ENCODE results near the gene IRF2BP2.

Gene IRF2BP2

GRCh38 chr1:234634387-234634786, 24.4 kb upstream of the IRF2BP2 start:
- no peak overlapping the region for H3K9ac ChIP-seq (ENCODE audit: low read length)
- no peak for TF ChIP-seq EZH2phosphoT487 (conservative IDR thresholded peaks at IDR 0.05; ENCODE audit: low read length)
- TF ChIP-seq CTCF (IDR thresholded peaks at IDR 0.05; ENCODE audit: insufficient read depth, low read length, poor library complexity, severe bottlenecking): no peak
- H4K20me1 ChIP-seq (ENCODE audit: low read depth, low read length): no peaks in the 10 kb centered on the region
- H2AFZ ChIP-seq (ENCODE audit: low read depth, low read length, severe bottlenecking): no peak overlapping the region
- no peaks in the 10 kb centered on the region for H3K27me3 ChIP-seq (ENCODE audit: low read length)
- no peak overlapping the region for H3K4me2 ChIP-seq (ENCODE audit: low read depth, low read length, poor library complexity, severe bottlenecking)
- H3K27ac ChIP-seq (ENCODE audit: low read depth, low read length): no peak overlapping the region
- no peaks in the 10 kb centered on the region for H3F3A ChIP-seq (ENCODE audit: insufficient read depth)
- H3K36me3 ChIP-seq (ENCODE audit: low read length): no peaks in the 10 kb centered on the region
- no peak overlapping the region for H3K4me3 ChIP-seq (ENCODE audit: insufficient read depth, low read length, poor library complexity, severe bottlenecking)
- H3K79me2 ChIP-seq (ENCODE audit: insufficient read depth, low read length): no peaks in the 10 kb centered on the region
- H3K9me2 ChIP-seq (replicated peaks; ENCODE audit: insufficient read depth, low read length): no peaks in the 10 kb centered on the region
- H3K9me3 ChIP-seq (ENCODE audit: insufficient read depth, low read length): no peaks in the 10 kb centered on the region

DNA sequence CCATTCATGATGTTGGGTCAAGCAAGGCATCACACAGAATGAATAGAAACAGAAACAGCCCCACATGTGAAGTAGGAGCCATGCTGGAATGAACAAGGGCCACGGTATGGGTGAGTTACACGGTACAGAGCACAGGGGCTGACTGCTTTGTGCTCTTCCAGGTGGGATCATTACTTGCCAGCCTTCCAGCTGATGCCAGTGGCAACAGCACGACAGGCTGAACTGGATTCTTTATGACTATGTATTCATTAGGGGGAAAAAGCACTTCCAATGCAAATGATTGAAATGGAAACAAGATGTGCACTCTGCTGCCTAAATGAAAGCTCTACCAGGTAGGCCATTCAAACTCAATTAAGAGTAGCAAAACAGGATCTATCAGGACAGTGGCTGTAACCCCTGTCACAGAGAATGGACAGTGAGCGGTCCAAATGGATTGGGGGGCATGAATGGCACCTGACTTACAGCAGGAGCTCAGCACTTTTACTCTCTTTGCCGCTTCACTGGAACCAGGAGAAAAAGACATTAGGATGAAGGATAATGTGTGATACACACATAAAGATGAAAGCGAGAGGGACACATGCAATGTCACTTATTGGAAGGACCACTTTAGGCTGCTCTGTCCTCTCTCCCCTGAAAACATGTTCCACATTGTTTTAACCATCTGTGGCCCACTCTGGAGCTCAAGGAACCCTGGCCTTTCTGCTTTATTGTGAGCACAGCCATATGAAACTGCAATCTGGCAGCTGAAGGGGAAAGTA, 23.4 kb upstream of the IRF2BP2 start:
- Histone ChIP-seq H4K20me1 (ENCODE audit: low read depth, low read length) (no peaks in the 10 kb centered on the region), H3K79me2 (ENCODE audit: insufficient read depth, low read length) (no peaks in the 10 kb centered on the region), H3F3A (ENCODE audit: insufficient read depth) (no peaks in the 10 kb centered on the region), H3K27me3 (ENCODE audit: low read length) (no peaks in the 10 kb centered on the region), H2AFZ (ENCODE audit: low read depth, low read length, severe bottlenecking) (no peak overlapping the region), H3K4me3 (ENCODE audit: insufficient read depth, low read length, poor library complexity, severe bottlenecking) (no peak overlapping the region), H3K9me3 (ENCODE audit: insufficient read depth, low read length) (no peaks in the 10 kb centered on the region), H3K9ac (ENCODE audit: low read length) (no peak overlapping the region), H3K9me2 (replicated peaks; ENCODE audit: insufficient read depth, low read length) (no peaks in the 10 kb centered on the region), H3K4me2 (ENCODE audit: low read depth, low read length, poor library complexity, severe bottlenecking) (no peak overlapping the region), H3K36me3 (ENCODE audit: low read length) (no peaks in the 10 kb centered on the region), H3K27ac (ENCODE audit: low read depth, low read length) (no peak overlapping the region)
- TF ChIP-seq EZH2phosphoT487 (conservative IDR thresholded peaks at IDR 0.05; ENCODE audit: low read length): no peak
- TF ChIP-seq CTCF (IDR thresholded peaks at IDR 0.05; ENCODE audit: insufficient read depth, low read length, poor library complexity, severe bottlenecking): no peak

DNA sequence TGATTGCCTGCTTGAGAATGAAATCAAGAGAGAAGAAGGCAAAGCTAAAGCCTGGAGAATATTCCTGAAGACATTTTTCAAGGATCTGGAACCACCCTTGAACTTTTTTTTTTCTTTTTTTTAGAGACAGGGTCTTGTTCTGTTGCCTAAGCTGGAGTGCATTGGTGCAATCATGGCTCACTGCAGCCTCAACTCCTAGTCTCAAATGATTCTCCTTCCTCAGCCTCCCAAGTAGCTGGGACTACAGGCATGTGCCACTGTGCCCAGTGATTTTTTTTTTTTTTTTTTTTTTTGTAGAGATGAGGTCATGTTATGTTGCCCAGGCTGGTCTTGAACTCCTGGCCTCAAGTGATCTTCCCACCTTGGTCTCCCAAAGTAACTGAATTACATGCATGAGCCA, 22.2 kb upstream of the IRF2BP2 start:
- Histone ChIP-seq H3K36me3 (ENCODE audit: low read length) (no peaks in the 10 kb centered on the region), H4K20me1 (ENCODE audit: low read depth, low read length) (no peaks in the 10 kb centered on the region), H2AFZ (ENCODE audit: low read depth, low read length, severe bottlenecking) (no peak overlapping the region), H3K79me2 (ENCODE audit: insufficient read depth, low read length) (no peaks in the 10 kb centered on the region), H3K9ac (ENCODE audit: low read length) (no peak overlapping the region), H3K27me3 (ENCODE audit: low read length) (no peaks in the 10 kb centered on the region), H3K4me3 (ENCODE audit: insufficient read depth, low read length, poor library complexity, severe bottlenecking) (no peak overlapping the region), H3F3A (ENCODE audit: insufficient read depth) (no peaks in the 10 kb centered on the region), H3K4me2 (ENCODE audit: low read depth, low read length, poor library complexity, severe bottlenecking) (no peak overlapping the region), H3K27ac (ENCODE audit: low read depth, low read length) (no peak overlapping the region), H3K9me3 (ENCODE audit: insufficient read depth, low read length) (no peaks in the 10 kb centered on the region), H3K9me2 (replicated peaks; ENCODE audit: insufficient read depth, low read length) (no peaks in the 10 kb centered on the region)
- TF ChIP-seq EZH2phosphoT487 (conservative IDR thresholded peaks at IDR 0.05; ENCODE audit: low read length) (no peak), CTCF (IDR thresholded peaks at IDR 0.05; ENCODE audit: insufficient read depth, low read length, poor library complexity, severe bottlenecking) (no peak)
